ENCODE results near the gene PPM1E.
A peak's percentile ranks its signal among the peaks of the same experiment; 100 is the strongest.
"Not testable (repeated sequence)": the region's sequence is repeated elsewhere in the genome, so short reads cannot be mapped to it uniquely, and the experiment has no call there.

Gene PPM1E

GRCh38 chr17:58957725-58958073, 202.0 kb downstream of the PPM1E start:
- DNase-seq, result not testable (repeated sequence)

DNA sequence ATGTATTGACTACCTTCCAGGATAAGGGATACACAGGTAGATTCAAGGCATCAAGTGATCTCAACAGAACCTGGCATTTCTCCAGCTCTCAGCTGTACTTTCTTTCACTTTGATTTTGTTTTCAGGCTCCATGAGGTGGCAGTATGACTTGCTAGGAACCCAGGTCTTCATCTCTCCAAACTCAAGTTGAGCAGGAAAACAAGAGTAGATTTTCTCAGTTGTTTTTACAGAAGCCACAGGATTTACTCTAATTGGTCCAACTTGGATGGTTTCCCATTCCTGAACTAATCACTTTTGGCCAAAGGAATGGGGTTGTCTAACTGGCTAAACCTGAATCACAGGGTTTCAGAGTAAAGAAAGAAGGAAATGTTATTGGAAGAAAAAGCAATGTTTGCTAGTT, 204.4 kb downstream of the PPM1E start:
- DNase-seq, result peak; percentile 42

GRCh38 chr17:58965221-58965620, 209.6 kb downstream of the PPM1E start:
- DNase-seq, result no peak

DNA sequence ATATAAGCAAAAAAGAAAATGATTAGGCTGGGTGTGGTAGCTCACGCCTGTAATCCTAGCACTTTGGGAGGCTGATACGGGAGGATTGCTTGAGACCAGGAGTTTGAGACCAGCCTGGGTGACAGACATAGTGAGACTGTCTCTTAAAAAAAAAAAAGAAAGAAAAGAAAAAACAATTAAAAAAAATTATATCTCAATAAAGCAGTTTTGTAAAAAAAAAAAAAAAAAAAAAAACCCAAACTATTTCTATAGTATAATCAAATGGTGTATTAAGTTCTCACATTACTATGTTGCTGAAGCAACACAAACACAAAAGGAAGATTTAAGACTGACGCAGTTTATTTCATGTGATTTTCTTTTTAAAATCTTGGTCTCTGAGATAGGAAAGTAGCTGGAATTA, 210.6 kb downstream of the PPM1E start:
- DNase-seq, result no peak

DNA sequence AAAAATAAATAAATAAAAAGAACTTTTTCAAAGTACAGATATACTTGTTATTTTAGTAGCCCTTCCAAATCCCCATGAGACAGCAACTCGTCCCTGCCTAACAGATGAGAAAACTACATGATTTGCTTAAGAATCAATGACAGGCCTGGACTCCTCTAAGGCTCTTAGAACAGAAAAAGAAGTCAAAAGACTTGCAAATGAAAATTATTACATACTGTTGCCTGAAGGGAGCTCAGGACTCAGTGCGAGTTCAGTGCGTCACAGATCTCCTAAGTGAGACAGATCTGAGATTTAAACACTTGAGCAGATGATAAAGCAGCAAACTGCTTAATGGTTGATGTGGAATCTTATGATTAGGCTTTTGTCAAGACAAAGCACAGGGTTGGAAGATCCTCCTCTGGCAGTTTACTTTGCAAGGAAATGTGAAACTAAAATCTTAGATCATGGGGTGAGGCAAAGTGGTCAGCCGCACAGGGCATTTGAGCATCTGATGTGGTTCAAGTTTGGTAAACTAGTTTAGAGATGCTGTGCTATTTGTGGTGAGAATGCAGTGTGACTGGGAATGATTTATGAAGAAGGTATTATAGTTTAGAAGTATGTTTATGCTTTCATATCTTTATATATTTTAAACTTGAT, 212.9 kb downstream of the PPM1E start:
- DNase-seq, result no peak

GRCh38 chr17:58969156-58969555, 213.5 kb downstream of the PPM1E start:
- no peak for DNase-seq

GRCh38 chr17:58969612-58970011, 214.0 kb downstream of the PPM1E start:
- DNase-seq, result no peak

GRCh38 chr17:58970609-58971450, 215.2 kb downstream of the PPM1E start:
- no peak for DNase-seq

GRCh38 chr17:58974354-58974753, 218.7 kb downstream of the PPM1E start:
- no peak for DNase-seq

DNA sequence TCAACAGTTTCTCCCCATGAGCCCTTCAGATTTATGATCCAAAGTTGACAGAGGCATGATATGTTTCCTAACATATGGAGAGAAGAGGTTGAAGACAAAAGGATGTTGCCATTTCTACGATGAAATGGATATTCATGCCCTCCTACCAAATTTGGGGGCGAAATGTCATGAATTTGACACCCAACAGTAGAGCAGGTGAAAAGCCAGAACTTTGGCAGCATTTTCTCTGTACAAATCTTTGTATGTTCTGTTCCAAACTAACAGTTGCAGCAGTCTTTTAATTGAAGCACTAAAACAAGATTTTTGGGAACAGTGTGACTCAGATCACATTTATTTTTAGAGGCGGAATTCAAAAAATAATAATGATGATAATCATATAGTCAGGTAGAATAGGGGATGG, 220.9 kb downstream of the PPM1E start:
- no peak for DNase-seq

GRCh38 chr17:58980706-58981481, 225.2 kb downstream of the PPM1E start:
- no peak for DNase-seq

- DNase-seq, result no peak
These were observed 227.0 kb downstream of the PPM1E start for GRCh38 chr17:58982626-58983025.

- DNase-seq, result no peak
These were observed 229.7 kb downstream of the PPM1E start for GRCh38 chr17:58985367-58985766.

- DNase-seq, result no peak
These were observed 230.3 kb downstream of the PPM1E start for GRCh38 chr17:58985971-58986370.

DNA sequence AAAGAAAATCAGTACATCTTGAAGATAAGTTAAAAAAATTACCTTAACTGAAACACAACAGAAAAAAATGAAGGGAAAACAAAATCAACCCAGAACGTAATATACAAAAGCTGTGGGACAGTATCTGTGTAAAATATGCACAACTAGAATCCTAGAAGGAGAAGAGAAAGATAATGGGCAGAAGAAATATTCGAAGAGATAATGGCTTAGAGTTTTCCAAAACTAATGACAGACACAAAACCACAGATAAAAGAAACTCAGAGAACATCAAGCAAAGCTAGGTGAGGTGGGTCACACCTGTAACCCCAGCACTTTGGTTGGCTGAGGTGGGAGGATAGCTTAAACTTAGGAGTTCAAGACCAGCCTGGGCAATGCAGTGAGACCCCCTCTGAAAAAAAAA, 234.0 kb downstream of the PPM1E start:
- DNase-seq, result no peak

DNA sequence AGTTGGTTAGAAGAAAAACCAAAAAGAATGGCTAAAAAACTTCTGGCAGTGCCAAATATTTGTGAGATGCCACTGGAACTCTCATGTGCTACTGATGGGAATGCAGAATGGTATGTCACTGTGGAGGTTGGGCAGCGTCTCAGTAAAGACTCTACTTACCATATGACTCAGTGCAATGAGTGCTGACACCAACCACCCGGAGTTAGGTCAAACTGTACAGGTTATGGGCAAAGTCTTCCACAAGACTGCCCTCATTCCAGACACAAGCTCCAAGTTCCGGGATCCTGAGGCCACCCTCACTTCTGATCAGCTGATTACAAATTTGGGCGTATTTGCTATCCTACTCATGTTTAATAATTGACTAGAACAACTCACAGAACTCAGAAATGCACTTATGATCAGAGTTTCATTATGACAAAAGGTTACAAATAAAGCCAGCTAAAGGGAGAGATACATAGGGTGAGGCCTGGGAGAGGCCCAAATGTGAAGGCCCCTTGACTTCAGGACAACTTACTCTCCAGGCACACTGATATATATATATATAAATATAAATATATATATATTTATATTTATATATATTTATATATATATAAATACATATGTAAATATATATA, 236.2 kb downstream of the PPM1E start:
- DNase-seq, result no peak

- no peak for DNase-seq
These were observed 237.7 kb downstream of the PPM1E start for GRCh38 chr17:58993311-58993710.

- DNase-seq, result no peak
These were observed 239.7 kb downstream of the PPM1E start for GRCh38 chr17:58995247-58995940.

- no peak for DNase-seq
These were observed 241.3 kb downstream of the PPM1E start for GRCh38 chr17:58996968-58997367.

GRCh38 chr17:58997756-58998553, 242.3 kb downstream of the PPM1E start:
- DNase-seq, result no peak

DNA sequence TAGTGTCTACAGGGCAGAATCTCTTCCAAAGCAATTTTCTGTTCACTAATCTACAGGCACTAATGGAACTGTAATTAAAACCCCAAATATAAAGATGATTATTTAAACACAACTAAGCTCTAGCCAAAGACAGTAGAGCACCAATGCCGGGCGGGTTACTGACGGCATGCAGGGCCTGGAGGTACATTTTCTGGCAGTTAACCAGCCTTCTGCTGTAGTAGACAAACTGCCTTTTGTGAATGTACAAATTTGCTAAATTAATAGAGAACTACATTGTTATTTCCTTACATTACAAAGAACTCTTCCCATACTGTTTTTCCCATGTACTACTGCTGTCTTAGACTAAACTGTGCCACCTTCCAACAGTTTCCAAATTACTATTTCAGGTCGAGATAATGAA, 243.2 kb downstream of the PPM1E start:
- no peak for DNase-seq

DNA sequence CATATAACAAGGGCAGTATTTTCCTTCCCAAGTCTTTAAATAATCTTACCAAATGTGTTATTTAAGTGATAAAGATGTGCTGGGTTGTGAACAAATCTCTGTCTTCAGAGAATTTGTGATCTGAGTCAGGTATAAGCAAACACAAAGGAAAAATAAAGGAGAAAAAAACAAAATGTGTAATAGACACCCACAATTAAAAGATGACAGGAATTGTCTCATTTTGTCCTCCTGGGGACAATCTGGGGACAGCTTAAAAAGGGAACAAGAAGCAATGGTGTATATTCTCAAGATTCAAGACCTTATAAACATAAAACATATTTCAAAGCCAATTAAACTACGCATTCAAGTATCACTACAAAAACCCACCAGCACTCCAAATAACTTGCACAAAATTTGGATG, 243.8 kb downstream of the PPM1E start:
- no peak for DNase-seq

Measured in NCI-H226 (cell line).